ENCODE data around the gene LARGE1.

LARGE1 gene

GRCh38 chr22:33347002-33347401 is 573.3 kb downstream of the LARGE1 start:
- no peaks in the 10 kb centered on the region for H3K9me2 ChIP-seq (replicated peaks; ENCODE audit: insufficient read depth, low read length)
- peaks cover 5% of the 10 kb centered on the region; the same call in 1 of the 2 replicates for H3K9me3 ChIP-seq (ENCODE audit: insufficient read depth, low read length)
- no peak overlapping the region for H3K9ac ChIP-seq (ENCODE audit: low read length)
- no peak overlapping the region for H3K4me3 ChIP-seq (ENCODE audit: insufficient read depth, low read length, poor library complexity, severe bottlenecking)
- H3K79me2 ChIP-seq (ENCODE audit: insufficient read depth, low read length), result no peaks in the 10 kb centered on the region
- no peak overlapping the region for H3K27ac ChIP-seq (ENCODE audit: low read depth, low read length)
- no peaks in the 10 kb centered on the region for H4K20me1 ChIP-seq (ENCODE audit: low read depth, low read length)
- no peak overlapping the region for H3K4me2 ChIP-seq (ENCODE audit: low read depth, low read length, poor library complexity, severe bottlenecking)
- no peak overlapping the region for H2AFZ ChIP-seq (ENCODE audit: low read depth, low read length, severe bottlenecking)
- TF ChIP-seq, protein P1, sequence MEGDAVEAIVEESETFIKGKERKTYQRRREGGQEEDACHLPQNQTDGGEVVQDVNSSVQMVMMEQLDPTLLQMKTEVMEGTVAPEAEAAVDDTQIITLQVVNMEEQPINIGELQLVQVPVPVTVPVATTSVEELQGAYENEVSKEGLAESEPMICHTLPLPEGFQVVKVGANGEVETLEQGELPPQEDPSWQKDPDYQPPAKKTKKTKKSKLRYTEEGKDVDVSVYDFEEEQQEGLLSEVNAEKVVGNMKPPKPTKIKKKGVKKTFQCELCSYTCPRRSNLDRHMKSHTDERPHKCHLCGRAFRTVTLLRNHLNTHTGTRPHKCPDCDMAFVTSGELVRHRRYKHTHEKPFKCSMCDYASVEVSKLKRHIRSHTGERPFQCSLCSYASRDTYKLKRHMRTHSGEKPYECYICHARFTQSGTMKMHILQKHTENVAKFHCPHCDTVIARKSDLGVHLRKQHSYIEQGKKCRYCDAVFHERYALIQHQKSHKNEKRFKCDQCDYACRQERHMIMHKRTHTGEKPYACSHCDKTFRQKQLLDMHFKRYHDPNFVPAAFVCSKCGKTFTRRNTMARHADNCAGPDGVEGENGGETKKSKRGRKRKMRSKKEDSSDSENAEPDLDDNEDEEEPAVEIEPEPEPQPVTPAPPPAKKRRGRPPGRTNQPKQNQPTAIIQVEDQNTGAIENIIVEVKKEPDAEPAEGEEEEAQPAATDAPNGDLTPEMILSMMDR (IDR thresholded peaks at IDR 0.05; ENCODE audit: insufficient read depth, low read length, poor library complexity, severe bottlenecking), result no peak
- TF ChIP-seq EZH2phosphoT487 (conservative IDR thresholded peaks at IDR 0.05; ENCODE audit: low read length), result no peak
- no peaks in the 10 kb centered on the region for H3K36me3 ChIP-seq (ENCODE audit: low read length)
- H3F3A ChIP-seq (ENCODE audit: insufficient read depth), result no peaks in the 10 kb centered on the region
- no peaks in the 10 kb centered on the region for H3K27me3 ChIP-seq (ENCODE audit: low read length)

DNA sequence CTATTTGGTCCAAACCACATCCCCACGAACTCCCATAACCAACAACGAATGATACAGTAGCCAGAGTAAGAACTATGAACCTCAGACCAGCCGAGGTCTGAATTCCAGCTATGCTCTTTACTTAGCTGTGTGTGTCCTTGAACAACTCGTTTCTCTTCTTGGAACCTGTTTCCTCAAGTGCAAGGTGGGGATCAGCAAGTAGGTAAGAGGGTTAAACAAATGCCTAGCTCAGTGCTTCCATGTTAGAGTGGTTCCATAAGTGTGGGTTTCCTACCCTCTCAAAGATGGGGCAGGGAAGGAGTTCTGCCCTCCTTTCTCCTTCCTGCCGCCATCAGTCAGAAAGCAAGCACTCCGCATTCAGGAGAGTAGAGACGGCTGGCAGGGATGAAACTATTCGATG is 578.7 kb downstream of the LARGE1 start:
- no peak overlapping the region for H3K4me2 ChIP-seq (ENCODE audit: low read depth, low read length, poor library complexity, severe bottlenecking)
- H2AFZ ChIP-seq (ENCODE audit: low read depth, low read length, severe bottlenecking), result no peak overlapping the region
- H3K36me3 ChIP-seq (ENCODE audit: low read length), result no peaks in the 10 kb centered on the region

DNA sequence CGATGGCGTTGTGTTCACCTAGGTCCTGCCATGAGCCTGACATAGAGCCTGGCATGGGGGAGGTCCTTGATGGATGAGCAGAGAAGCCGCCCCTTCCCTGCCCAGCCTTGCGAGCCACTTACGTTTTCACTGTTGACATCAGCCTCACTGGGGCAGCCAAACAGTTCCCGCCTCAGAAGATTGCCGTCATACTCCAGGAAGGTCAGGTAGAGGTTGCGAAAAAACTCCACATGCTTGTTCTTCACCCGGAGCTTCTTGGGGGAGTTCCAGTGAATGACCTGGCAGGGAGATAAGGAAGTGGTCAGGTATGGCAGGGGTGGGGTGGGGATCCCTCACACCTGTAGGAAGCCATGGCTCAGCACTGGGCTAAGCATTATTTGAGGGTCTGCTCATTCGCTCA is 582.8 kb downstream of the LARGE1 start:
- Histone ChIP-seq H3K27me3 (ENCODE audit: low read length) (no peaks in the 10 kb centered on the region), H3K4me2 (ENCODE audit: low read depth, low read length, poor library complexity, severe bottlenecking) (no peak overlapping the region), H3K27ac (ENCODE audit: low read depth, low read length) (no peak overlapping the region), H3K79me2 (ENCODE audit: insufficient read depth, low read length) (no peaks in the 10 kb centered on the region), H3K9me2 (replicated peaks; ENCODE audit: insufficient read depth, low read length) (no peaks in the 10 kb centered on the region), H4K20me1 (ENCODE audit: low read depth, low read length) (no peaks in the 10 kb centered on the region), H3K36me3 (ENCODE audit: low read length) (no peaks in the 10 kb centered on the region), H3K9me3 (ENCODE audit: insufficient read depth, low read length) (no peaks in the 10 kb centered on the region), H2AFZ (ENCODE audit: low read depth, low read length, severe bottlenecking) (no peak overlapping the region), H3K4me3 (ENCODE audit: insufficient read depth, low read length, poor library complexity, severe bottlenecking) (no peak overlapping the region), H3F3A (ENCODE audit: insufficient read depth) (no peaks in the 10 kb centered on the region), H3K9ac (ENCODE audit: low read length) (no peak overlapping the region)
- no peak for TF ChIP-seq EZH2phosphoT487 (conservative IDR thresholded peaks at IDR 0.05; ENCODE audit: low read length)
- TF ChIP-seq, protein P1 (IDR thresholded peaks at IDR 0.05; ENCODE audit: insufficient read depth, low read length, poor library complexity, severe bottlenecking), result no peak

More for the DNA sequence above, 578.7 kb downstream of the LARGE1 start:
- H3K79me2 ChIP-seq (ENCODE audit: insufficient read depth, low read length), result no peaks in the 10 kb centered on the region
- no peaks in the 10 kb centered on the region for H3K9me2 ChIP-seq (replicated peaks; ENCODE audit: insufficient read depth, low read length)
- TF ChIP-seq, protein P1 (IDR thresholded peaks at IDR 0.05; ENCODE audit: insufficient read depth, low read length, poor library complexity, severe bottlenecking), result no peak
- TF ChIP-seq EZH2phosphoT487 (conservative IDR thresholded peaks at IDR 0.05; ENCODE audit: low read length), result no peak
- H3K9me3 ChIP-seq (ENCODE audit: insufficient read depth, low read length), result no peaks in the 10 kb centered on the region
- H4K20me1 ChIP-seq (ENCODE audit: low read depth, low read length), result no peaks in the 10 kb centered on the region
- no peak overlapping the region for H3K27ac ChIP-seq (ENCODE audit: low read depth, low read length)
- H3K9ac ChIP-seq (ENCODE audit: low read length), result no peak overlapping the region
- H3F3A ChIP-seq (ENCODE audit: insufficient read depth), result no peaks in the 10 kb centered on the region
- H3K4me3 ChIP-seq (ENCODE audit: insufficient read depth, low read length, poor library complexity, severe bottlenecking), result no peak overlapping the region
- no peaks in the 10 kb centered on the region for H3K27me3 ChIP-seq (ENCODE audit: low read length)

Measured in SU-DHL-6 (cell line).